HEK293T (cell line): Measurements from ENCODE around the gene KCNMA1.

Experiments
- CTCF ChIA-PET: fragments of 350-600 bp; formaldehyde crosslinking; extraction: SDS; loops from one replicate; lab custom pipeline; 2021; ENCODE audit warnings: antibody characterized with exemption, inconsistent platforms; lab: Yijun Ruan, JAX
- POLR2A ChIA-PET: fragments of 350-600 bp; formaldehyde crosslinking; extraction: SDS; loops from one replicate; lab custom pipeline; 2020; ENCODE audit warnings: antibody characterized with exemption, inconsistent platforms; lab: Yijun Ruan, JAX
- DNase-seq: peaks from one replicate; pipeline ENCODE4 v3.0.0; 2012; ENCODE audit warnings: mixed read lengths; ENCODE audit errors: extremely low spot score
- ARNT ChIP-seq: fragments of 450-650 bp; IDR thresholded peaks from 2 replicates; pipeline ENCODE4 v1.6.1; 2017; ENCODE audit warnings: mild to moderate bottlenecking
- BHLHE40 ChIP-seq: fragments of 450-650 bp; IDR thresholded peaks from 2 replicates; pipeline ENCODE4 v1.6.1; 2016; ENCODE audit warnings: mild to moderate bottlenecking, moderate library complexity, borderline replicate concordance
- CTBP1 ChIP-seq: fragments of 450-650 bp; IDR thresholded peaks from 2 replicates; pipeline ENCODE4 v1.6.1; 2016; ENCODE audit warnings: borderline replicate concordance
- ELF4 ChIP-seq: fragments of 450-650 bp; IDR thresholded peaks from 2 replicates; pipeline ENCODE4 v1.6.1; 2017; ENCODE audit warnings: antibody characterized with exemption
- FOXA1 ChIP-seq: fragments of 450-650 bp; IDR thresholded peaks from 2 replicates; pipeline ENCODE4 v1.6.1; 2016; ENCODE audit warnings: mild to moderate bottlenecking
- FOXK2 ChIP-seq: fragments of 450-650 bp; IDR thresholded peaks from 2 replicates; pipeline ENCODE4 v1.6.1; 2016; ENCODE audit warnings: mild to moderate bottlenecking
- FOXM1 ChIP-seq: fragments of 450-650 bp; IDR thresholded peaks from 2 replicates; pipeline ENCODE4 v1.6.1; 2017; ENCODE audit warnings: mild to moderate bottlenecking, borderline replicate concordance
- HDGF ChIP-seq: fragments of 450-650 bp; IDR thresholded peaks from 2 replicates; pipeline ENCODE4 v1.6.1; 2017; ENCODE audit warnings: antibody characterized with exemption, borderline replicate concordance
- L3MBTL2 ChIP-seq: fragments of 450-650 bp; conservative IDR thresholded peaks from 2 replicates; pipeline ENCODE4 v1.6.1; 2016; ENCODE audit warnings: mild to moderate bottlenecking
- LEF1 ChIP-seq: fragments of 450-650 bp; IDR thresholded peaks from 2 replicates; pipeline ENCODE4 v1.6.1; 2017; ENCODE audit warnings: mild to moderate bottlenecking, borderline replicate concordance
- NFRKB ChIP-seq: fragments of 450-650 bp; IDR thresholded peaks from 2 replicates; pipeline ENCODE4 v1.6.1; 2016; ENCODE audit warnings: mild to moderate bottlenecking, moderate library complexity
- PKNOX1 ChIP-seq: fragments of 450-650 bp; IDR thresholded peaks from 2 replicates; pipeline ENCODE4 v1.6.1; 2016
- SP1 ChIP-seq: fragments of 450-650 bp; IDR thresholded peaks from 2 replicates; pipeline ENCODE4 v1.6.1; 2017
- SUZ12 ChIP-seq: fragments of 450-650 bp; IDR thresholded peaks from 2 replicates; pipeline ENCODE4 v1.6.1; 2016; ENCODE audit warnings: mild to moderate bottlenecking
- TARDBP ChIP-seq: fragments of 450-650 bp; IDR thresholded peaks from 2 replicates; pipeline ENCODE4 v1.6.1; 2016
- ZNF384 ChIP-seq: fragments of 450-650 bp; IDR thresholded peaks from 2 replicates; pipeline ENCODE4 v1.6.1; 2016

The KCNMA1 gene

GRCh38 chr10:77016278-77016815 lies 621.3 kb downstream of the KCNMA1 start:
- TF ChIP-seq SP1 (no peak), BHLHE40 (no peak), FOXK2 (no peak), FOXM1 (no peak), FOXA1 (no peak), ZNF384 (no peak), ARNT (no peak), LEF1 (no peak), ELF4 (no peak)
- ChIA-PET CTCF (no interaction called here), POLR2A (no interaction called here)
- DNase-seq, result no peak

DNA sequence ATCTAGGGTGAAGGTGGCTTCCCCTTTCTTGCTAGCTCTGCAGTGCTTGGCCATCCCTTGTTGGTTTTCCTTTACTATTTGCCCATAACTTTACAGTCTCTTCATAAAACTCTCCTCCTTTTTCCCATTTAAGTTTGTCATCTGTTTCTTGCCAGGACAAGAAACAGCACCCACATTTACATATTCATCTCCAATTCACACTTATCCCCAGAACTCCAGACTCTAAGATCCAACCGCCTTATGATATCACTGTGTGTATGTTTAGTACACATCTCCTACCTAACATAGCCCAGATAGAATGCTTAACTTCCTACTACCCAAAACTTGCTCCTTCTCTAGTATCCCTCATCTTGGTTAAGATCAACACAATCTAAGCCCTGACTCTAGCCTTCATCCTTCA lies 622.2 kb downstream of the KCNMA1 start:
- no peak for DNase-seq
- ChIA-PET POLR2A (no interaction called here), CTCF (no interaction called here)
- TF ChIP-seq ELF4 (no peak), FOXA1 (no peak), L3MBTL2 (no peak), NFRKB (no peak), FOXK2 (no peak), HDGF (no peak), ARNT (no peak), ZNF384 (no peak), CTBP1 (no peak), LEF1 (no peak), PKNOX1 (no peak), SP1 (no peak), SUZ12 (no peak)

GRCh38 chr10:77012812-77013500 lies 624.7 kb downstream of the KCNMA1 start:
- no peak for DNase-seq
- ChIA-PET POLR2A (no interaction called here), CTCF (interaction anchor here (0.9 kb wide), 1 partner anchor 8 kb away, joined by 3 read pairs; no protein-coding TSS in a partner anchor)
- TF ChIP-seq NFRKB (no peak), FOXA1 (no peak), ARNT (no peak), LEF1 (no peak), SP1 (no peak), HDGF (no peak), PKNOX1 (no peak), L3MBTL2 (no peak), BHLHE40 (no peak), CTBP1 (no peak), TARDBP (no peak), SUZ12 (no peak), ELF4 (no peak), ZNF384 (no peak), FOXK2 (no peak), FOXM1 (no peak)

DNA sequence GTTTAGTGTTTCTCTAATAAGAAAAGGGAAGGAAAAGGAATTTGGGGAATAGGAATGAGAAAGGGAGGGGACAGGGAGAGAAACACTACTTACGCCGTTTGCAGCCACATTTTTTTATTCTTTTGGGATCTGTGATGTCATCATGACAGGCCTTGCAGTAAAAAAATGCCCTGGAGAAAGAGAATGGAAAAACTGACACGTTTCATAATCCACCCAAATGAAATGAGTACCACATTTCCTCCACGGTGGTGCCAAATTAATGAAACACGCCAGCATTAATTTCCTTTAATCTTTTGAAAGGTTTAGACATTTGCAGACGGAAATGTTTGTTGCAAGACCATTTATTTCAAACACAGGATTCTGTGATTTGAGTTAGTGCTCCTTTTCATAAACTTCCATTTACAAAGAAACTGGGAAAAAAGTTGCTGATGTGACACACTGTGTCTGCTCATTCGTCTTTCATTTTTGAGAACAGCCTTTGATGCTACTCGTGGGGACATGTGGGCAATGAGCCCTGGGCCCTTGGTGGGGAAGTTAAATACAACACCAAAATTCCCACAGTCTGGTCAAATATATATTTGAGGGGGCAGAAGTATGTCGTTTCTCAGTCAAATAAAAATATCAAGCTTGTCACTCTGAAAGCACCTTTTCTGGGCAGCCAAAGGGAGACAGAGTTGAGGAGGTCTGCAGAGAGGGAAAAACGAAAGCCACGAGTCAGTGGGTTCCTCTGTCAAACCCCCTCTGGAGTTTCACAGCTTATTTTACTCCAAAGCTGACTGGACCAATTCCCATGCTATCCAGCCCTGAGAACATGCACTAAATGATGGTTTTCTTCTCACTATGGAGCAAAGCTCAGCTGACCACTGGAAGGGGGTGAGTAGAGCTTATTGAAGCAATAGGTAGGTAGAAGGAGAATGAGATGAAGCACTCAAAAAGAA lies 625.5 kb downstream of the KCNMA1 start:
- CTCF ChIA-PET, result no interaction called here
- no peak for DNase-seq
- TF ChIP-seq SP1, result no peak
- no peak for TF ChIP-seq TARDBP
- no peak for TF ChIP-seq ZNF384
- TF ChIP-seq LEF1, result no peak
- TF ChIP-seq SUZ12, result no peak
- TF ChIP-seq ARNT, result no peak
- TF ChIP-seq CTBP1, result no peak
- no peak for TF ChIP-seq HDGF
- TF ChIP-seq PKNOX1, result no peak
- no peak for TF ChIP-seq BHLHE40
- TF ChIP-seq FOXM1, result no peak
- TF ChIP-seq FOXA1, result no peak
- no peak for TF ChIP-seq L3MBTL2
- TF ChIP-seq FOXK2, result no peak
- TF ChIP-seq ELF4, result no peak
- TF ChIP-seq NFRKB, result no peak
- POLR2A ChIA-PET, result no interaction called here

DNA sequence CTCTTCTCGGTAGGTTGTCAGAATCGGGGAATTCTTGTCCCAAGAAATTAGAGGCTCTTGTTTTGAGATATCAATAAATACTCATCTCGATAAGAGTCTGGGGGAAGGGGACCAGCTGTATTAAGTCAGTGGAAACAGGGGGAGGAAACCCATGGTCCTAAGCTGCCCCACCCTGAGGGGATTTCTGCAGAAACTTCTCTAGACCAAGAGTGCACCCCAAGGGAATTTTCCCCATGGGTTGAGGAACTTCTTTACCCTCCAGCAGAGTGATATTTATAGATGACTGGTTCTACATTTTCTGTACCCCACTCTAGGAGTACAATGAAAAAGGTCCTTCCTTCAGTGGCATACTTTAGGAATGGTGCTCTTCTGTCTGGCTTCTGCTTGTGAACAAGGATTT lies 627.2 kb downstream of the KCNMA1 start:
- DNase-seq, result no peak
- ChIA-PET CTCF (no interaction called here), POLR2A (no interaction called here)
- TF ChIP-seq ARNT (no peak), CTBP1 (no peak), SP1 (no peak), ELF4 (no peak), NFRKB (no peak), FOXA1 (no peak), L3MBTL2 (no peak), PKNOX1 (no peak), SUZ12 (no peak), ZNF384 (no peak), FOXK2 (no peak), LEF1 (no peak), BHLHE40 (no peak), TARDBP (no peak), FOXM1 (no peak), HDGF (no peak)
